ENCODE data around the gene CKS2.

The CKS2 gene

GRCh38 chr9:89350988-89351557, 40.1 kb downstream of the CKS2 start:
- no peak for DNase-seq (ENCODE audit: low spot score)

- no peak for DNase-seq (ENCODE audit: low spot score)
These were observed 40.7 kb downstream of the CKS2 start for GRCh38 chr9:89351584-89352300.

- DNase-seq (ENCODE audit: low spot score) = no peak
These were observed 41.5 kb downstream of the CKS2 start for GRCh38 chr9:89352451-89352850.

GRCh38 chr9:89352874-89353649, 42.1 kb downstream of the CKS2 start:
- DNase-seq (ENCODE audit: low spot score) = no peak

- no peak for DNase-seq (ENCODE audit: low spot score)
These were observed 43.0 kb downstream of the CKS2 start for GRCh38 chr9:89353989-89354388.

- DNase-seq (ENCODE audit: low spot score) = no peak
These were observed 43.5 kb downstream of the CKS2 start for GRCh38 chr9:89354471-89354870.

GRCh38 chr9:89356782-89357181, 45.8 kb downstream of the CKS2 start:
- no peak for DNase-seq (ENCODE audit: low spot score)

- DNase-seq (ENCODE audit: low spot score) = no peak
These were observed 46.6 kb downstream of the CKS2 start for GRCh38 chr9:89357331-89358197.

GRCh38 chr9:89358376-89358916, 47.5 kb downstream of the CKS2 start:
- DNase-seq (ENCODE audit: low spot score) = no peak

GRCh38 chr9:89358985-89359384, 48.0 kb downstream of the CKS2 start:
- DNase-seq (ENCODE audit: low spot score) = peak; percentile 38

- DNase-seq (ENCODE audit: low spot score) = no peak
These were observed 48.8 kb downstream of the CKS2 start for GRCh38 chr9:89359751-89360261.

GRCh38 chr9:89360465-89360864, 49.5 kb downstream of the CKS2 start:
- DNase-seq (ENCODE audit: low spot score) = peak; percentile 35

GRCh38 chr9:89361031-89361430, 50.0 kb downstream of the CKS2 start:
- DNase-seq (ENCODE audit: low spot score) = no peak

GRCh38 chr9:89361816-89362646, 51.0 kb downstream of the CKS2 start:
- DNase-seq (ENCODE audit: low spot score) = no peak

- DNase-seq (ENCODE audit: low spot score) = no peak
These were observed 51.8 kb downstream of the CKS2 start for GRCh38 chr9:89362647-89363310.

GRCh38 chr9:89363311-89363670, 52.3 kb downstream of the CKS2 start:
- DNase-seq (ENCODE audit: low spot score) = no peak

GRCh38 chr9:89363921-89364665, 53.1 kb downstream of the CKS2 start:
- no peak for DNase-seq (ENCODE audit: low spot score)

- DNase-seq (ENCODE audit: low spot score) = no peak
These were observed 53.9 kb downstream of the CKS2 start for GRCh38 chr9:89364666-89365531.

- no peak for DNase-seq (ENCODE audit: low spot score)
These were observed 54.5 kb downstream of the CKS2 start for GRCh38 chr9:89365532-89365912.

Data from globus pallidus (tissue), 1 donor.